Ishikawa (cell line): ENCODE data around the gene CDC16.

Source experiments
- CEBPB ChIP-seq: IDR thresholded peaks from 2 replicates; pipeline ENCODE4 v1.6.1; 2012
- CREB1 ChIP-seq: IDR thresholded peaks from 2 replicates; pipeline ENCODE4 v1.6.1; 2012; ENCODE audit warnings: low read depth
- EGR1 ChIP-seq: IDR thresholded peaks from 2 replicates; pipeline ENCODE4 v1.6.1; 2012
- EP300 ChIP-seq: IDR thresholded peaks from 2 replicates; pipeline ENCODE4 v1.6.1; 2012; ENCODE audit warnings: borderline replicate concordance
- FOXM1 ChIP-seq: IDR thresholded peaks from 2 replicates; pipeline ENCODE4 v1.6.1; 2012; ENCODE audit warnings: low read depth, borderline replicate concordance
- NFIC ChIP-seq: IDR thresholded peaks from 2 replicates; pipeline ENCODE4 v1.6.1; 2012
- RAD21 ChIP-seq: IDR thresholded peaks from 2 replicates; pipeline ENCODE4 v1.6.1; 2012; ENCODE audit warnings: low read depth
- TAF1 ChIP-seq: IDR thresholded peaks from 2 replicates; pipeline ENCODE4 v1.6.1; 2012; ENCODE audit warnings: low read depth, mild to moderate bottlenecking
- TCF12 ChIP-seq: IDR thresholded peaks from 2 replicates; pipeline ENCODE4 v1.6.1; 2012; ENCODE audit warnings: low read depth
- TEAD4 ChIP-seq: IDR thresholded peaks from 2 replicates; pipeline ENCODE4 v1.6.1; 2012
- YY1 ChIP-seq: IDR thresholded peaks from 2 replicates; pipeline ENCODE4 v1.6.1; 2012; ENCODE audit warnings: low read depth
- ZBTB7A ChIP-seq: IDR thresholded peaks from 2 replicates; pipeline ENCODE4 v1.6.1; 2012; ENCODE audit warnings: low read depth
- TF ChIP-seq, protein P1 (sequence below): IDR thresholded peaks from 2 replicates; pipeline ENCODE4 v1.6.1; 2012; ENCODE audit warnings: low read depth, mild to moderate bottlenecking
- TF ChIP-seq, protein P2 (sequence below): IDR thresholded peaks from 2 replicates; pipeline ENCODE4 v1.6.1; 2012
- TF ChIP-seq, protein P3 (sequence below): IDR thresholded peaks from 2 replicates; pipeline ENCODE4 v1.6.1; 2012

CDC16 gene

DNA sequence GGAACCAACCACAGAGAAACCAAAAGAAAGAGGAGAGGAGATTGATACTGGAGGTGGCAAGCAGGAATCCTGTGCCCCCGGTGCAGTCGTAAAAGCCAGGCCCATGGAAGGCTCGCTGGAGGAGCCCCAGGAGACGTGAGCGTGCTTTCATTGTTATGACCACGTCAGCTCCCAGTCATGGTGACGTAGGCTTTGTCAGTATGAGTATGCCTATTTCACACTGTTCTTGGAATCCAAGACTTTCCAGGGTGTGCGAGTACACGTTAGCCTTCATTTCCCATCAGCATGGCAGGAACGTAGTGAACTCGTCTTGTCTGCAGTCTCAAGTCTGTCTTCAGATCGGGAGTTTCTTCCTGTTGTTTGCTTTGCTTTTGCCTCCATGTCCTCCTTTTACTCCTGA lies 64.2 kb downstream of the CDC16 start:
- TF ChIP-seq ZBTB7A: no peak
- TF ChIP-seq EP300: no peak
- no peak for TF ChIP-seq TEAD4
- TF ChIP-seq YY1: no peak
- TF ChIP-seq, protein P1, sequence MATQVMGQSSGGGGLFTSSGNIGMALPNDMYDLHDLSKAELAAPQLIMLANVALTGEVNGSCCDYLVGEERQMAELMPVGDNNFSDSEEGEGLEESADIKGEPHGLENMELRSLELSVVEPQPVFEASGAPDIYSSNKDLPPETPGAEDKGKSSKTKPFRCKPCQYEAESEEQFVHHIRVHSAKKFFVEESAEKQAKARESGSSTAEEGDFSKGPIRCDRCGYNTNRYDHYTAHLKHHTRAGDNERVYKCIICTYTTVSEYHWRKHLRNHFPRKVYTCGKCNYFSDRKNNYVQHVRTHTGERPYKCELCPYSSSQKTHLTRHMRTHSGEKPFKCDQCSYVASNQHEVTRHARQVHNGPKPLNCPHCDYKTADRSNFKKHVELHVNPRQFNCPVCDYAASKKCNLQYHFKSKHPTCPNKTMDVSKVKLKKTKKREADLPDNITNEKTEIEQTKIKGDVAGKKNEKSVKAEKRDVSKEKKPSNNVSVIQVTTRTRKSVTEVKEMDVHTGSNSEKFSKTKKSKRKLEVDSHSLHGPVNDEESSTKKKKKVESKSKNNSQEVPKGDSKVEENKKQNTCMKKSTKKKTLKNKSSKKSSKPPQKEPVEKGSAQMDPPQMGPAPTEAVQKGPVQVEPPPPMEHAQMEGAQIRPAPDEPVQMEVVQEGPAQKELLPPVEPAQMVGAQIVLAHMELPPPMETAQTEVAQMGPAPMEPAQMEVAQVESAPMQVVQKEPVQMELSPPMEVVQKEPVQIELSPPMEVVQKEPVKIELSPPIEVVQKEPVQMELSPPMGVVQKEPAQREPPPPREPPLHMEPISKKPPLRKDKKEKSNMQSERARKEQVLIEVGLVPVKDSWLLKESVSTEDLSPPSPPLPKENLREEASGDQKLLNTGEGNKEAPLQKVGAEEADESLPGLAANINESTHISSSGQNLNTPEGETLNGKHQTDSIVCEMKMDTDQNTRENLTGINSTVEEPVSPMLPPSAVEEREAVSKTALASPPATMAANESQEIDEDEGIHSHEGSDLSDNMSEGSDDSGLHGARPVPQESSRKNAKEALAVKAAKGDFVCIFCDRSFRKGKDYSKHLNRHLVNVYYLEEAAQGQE: no peak
- TF ChIP-seq, protein P2, sequence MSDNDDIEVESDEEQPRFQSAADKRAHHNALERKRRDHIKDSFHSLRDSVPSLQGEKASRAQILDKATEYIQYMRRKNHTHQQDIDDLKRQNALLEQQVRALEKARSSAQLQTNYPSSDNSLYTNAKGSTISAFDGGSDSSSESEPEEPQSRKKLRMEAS: no peak
- TF ChIP-seq CREB1: no peak

DNA sequence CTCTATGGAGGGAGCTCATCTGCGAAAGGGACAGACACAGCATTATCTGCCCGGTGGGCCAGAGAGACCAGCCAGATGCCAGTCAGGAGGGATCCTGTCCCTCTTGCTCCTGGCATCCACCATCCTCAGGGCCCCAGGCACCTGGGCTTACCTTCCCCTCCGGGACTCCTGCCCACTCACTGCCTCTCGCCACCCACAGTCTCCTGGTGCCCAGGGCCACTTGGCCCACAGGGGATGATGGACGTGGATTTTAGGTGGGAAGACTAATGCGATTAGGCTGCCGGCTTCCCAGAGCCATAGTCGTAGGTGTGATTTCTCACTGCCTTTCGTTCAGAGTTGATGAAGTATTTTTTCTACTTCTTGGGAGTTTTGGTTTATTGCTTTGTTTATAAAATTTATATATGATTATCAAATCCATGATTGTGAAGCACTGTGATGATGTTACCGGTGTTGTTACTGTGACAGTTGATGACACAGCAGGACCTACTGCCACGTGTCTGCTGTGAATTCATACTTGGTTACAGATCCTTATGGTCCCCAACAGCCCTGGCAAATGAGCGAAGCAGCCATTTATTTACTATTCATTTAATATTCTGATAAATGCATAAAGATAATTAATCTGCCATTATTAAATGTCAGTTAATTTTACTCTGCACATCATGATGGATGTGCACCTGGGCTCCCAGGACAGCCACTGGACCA lies 65.1 kb downstream of the CDC16 start:
- no peak for TF ChIP-seq EGR1
- no peak for TF ChIP-seq RAD21
- TF ChIP-seq ZBTB7A: no peak
- TF ChIP-seq, protein P3, sequence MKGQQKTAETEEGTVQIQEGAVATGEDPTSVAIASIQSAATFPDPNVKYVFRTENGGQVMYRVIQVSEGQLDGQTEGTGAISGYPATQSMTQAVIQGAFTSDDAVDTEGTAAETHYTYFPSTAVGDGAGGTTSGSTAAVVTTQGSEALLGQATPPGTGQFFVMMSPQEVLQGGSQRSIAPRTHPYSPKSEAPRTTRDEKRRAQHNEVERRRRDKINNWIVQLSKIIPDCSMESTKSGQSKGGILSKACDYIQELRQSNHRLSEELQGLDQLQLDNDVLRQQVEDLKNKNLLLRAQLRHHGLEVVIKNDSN: no peak
- TF ChIP-seq YY1: no peak
- TF ChIP-seq NFIC: no peak
- no peak for TF ChIP-seq FOXM1
- TF ChIP-seq, protein P1: no peak
- TF ChIP-seq, protein P2: no peak
- TF ChIP-seq TCF12: no peak
- no peak for TF ChIP-seq EP300
- TF ChIP-seq CREB1: no peak

DNA sequence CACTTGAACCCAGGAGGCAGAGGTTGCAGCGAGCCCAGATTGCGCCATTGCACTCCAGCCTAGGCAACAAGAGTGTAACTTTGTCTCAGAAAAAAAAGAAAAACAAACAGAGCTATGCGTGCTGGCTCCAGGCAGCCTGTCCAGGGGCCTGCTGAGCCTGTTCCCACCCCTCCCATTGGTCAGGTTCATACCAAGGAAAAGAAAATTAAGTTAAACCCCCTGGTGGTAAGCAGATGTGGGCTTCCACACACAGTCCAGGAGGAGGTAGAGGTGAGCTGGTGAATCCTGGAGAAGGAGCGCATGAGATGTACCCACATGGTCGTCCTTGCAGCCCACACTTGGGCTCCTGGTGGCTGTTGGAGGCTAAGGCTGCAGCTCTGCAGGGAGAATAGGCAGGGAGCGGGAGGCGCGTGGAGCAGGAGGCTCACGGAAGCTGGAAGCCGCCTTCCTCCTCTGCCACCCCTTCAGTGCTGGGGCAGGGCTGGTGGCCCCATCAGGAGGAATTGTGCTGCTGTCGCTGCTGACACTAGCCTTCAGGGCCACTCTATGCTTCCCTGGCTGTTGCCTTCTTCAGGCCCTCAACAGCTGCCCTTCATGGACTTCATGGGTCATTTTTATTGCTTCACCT lies 69.1 kb downstream of the CDC16 start:
- TF ChIP-seq NFIC: no peak
- no peak for TF ChIP-seq EGR1
- no peak for TF ChIP-seq TEAD4
- no peak for TF ChIP-seq YY1
- TF ChIP-seq RAD21: no peak
- TF ChIP-seq CREB1: no peak

DNA sequence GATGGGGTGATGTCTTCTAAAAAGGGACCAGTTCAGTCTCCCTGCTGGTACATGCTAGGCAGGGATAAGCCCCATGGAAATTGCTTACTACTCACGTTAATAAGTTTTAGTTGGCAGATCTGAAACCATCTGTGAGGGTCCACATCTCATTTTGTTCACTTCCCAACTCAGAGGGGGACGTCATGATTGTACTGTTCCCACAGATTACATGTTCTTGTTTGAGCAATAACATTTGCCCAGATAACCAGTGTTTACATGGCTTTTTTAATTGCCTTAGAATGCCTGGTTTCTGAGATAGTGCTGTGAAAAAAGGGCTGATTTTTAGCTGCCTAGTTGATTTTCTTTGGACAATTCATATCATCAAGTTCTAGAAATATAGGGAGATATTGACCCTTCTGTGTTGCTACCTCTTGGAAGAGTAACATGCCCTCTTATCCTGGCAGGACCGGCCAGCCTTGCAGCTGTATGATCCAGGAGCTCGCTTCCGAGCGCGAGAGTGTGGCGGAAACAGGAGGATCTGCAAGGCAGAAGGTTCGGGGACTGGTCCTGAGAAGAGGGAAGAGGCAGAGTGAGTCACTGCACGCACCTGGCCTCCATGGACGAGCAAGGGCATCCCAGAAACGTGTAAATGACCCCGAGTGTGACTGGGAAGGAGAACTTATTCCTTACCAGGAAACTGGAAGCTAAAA lies 69.8 kb downstream of the CDC16 start:
- TF ChIP-seq TCF12 (no peak), TAF1 (no peak)

DNA sequence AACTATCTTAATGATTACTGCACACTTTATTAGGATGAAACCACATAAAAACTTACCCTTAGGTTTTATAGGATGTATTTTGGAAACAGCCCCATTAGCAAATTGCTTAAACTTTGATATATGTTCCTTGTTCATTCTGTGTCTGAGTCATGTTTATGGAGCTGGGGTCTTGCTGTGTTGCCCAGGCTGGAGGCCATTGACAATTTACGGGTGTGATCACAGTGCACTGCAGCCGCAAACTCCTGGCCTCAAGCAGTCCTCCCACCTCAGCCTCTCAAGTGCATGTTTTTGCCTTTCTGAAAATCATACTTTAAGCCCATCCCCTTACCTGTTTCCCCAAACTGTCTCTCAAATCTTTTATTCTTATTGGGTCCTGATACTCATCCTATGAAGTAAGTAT lies 74.4 kb downstream of the CDC16 start:
- TF ChIP-seq TEAD4 (no peak), NFIC (no peak), TAF1 (no peak), TCF12 (no peak)

DNA sequence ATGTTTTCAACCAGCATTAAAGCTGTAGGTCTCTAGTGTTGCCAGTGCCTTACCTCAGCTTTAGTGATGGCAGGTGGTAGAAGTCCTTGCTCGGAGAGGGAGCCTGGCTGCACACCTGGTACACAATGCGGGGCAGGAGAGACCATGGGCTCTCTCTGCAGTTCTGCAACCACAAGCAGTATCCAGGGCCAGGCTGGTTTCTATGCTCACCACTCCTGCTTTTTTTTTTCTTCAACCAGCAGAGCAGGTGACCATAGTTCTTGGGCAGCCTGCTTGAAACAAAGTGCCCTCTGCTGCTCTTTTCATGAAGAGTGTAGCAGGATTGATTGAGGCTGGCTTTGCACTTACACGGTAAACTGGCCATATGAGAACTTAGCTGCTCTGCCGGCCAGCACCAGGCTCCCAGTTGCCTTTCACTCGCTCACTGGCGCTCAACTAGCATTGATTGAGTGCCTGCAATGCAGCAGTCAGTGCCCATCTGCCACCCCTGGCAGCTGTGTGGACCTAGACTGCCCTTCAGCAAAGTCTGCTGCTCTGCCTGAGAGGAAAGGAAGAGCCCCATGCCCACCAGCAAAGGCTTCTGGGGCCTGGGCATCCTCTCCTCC lies 75.2 kb downstream of the CDC16 start:
- TF ChIP-seq TEAD4 (no peak), EGR1 (no peak), TCF12 (no peak), CEBPB (no peak), EP300 (no peak), ZBTB7A (no peak)
- TF ChIP-seq, protein P2: no peak
